Right lobe of liver (tissue), 6 donors: ENCODE measurements around the gene MRAP. TPM values are rescaled to one million over a fixed set of nuclear protein-coding genes. Genes with fewer than 3 reads are reported as not detected.

Experiments used
- ATAC-seq, 4 donors: fragments of 200-7000 bp; cut with Tn5 transposase; one replicate each; pipeline ENCODE4 v1.9.1; 2020; ENCODE audit warnings: mild to moderate bottlenecking in 4 of 4, moderate library complexity in 4 of 4
- DNase-seq, 3 donors: peaks; one replicate each; pipeline ENCODE4 v3.0.0-alpha.2; 2020
- H3K27ac ChIP-seq, 3 donors: fragments of 200-600 bp; one replicate each; pipeline ENCODE4 v1.8.0; 2022
- H3K27me3 ChIP-seq, 2 donors: fragments of 200-600 bp; one replicate each; pipeline ENCODE4 v1.8.0; 2022
- H3K36me3 ChIP-seq, 4 donors: fragments of 200-600 bp; sonication (generic) in 1 of 4; one replicate each; pipeline versions ENCODE4 v1.5.1 to v1.8.0; 2017 to 2022; ENCODE audit warnings: control low read depth in 1 of 4
- H3K4me1 ChIP-seq, 4 donors: fragments of 200-600 bp; sonication (generic) in 1 of 4; one replicate each; pipeline versions ENCODE4 v1.5.1 to v1.8.0; 2017 to 2022; ENCODE audit warnings: control low read depth in 1 of 4
- H3K4me3 ChIP-seq, 3 donors: fragments of 200-600 bp; one replicate each; pipeline ENCODE4 v1.8.0; 2022
- H3K9me3 ChIP-seq, 4 donors: fragments of 200-600 bp; sonication (generic) in 1 of 4; one replicate each; pipeline versions ENCODE4 v1.5.1 to v1.8.0; 2017 to 2022; ENCODE audit warnings: control low read depth in 1 of 4
- CTCF ChIP-seq, 4 donors: fragments of 200-600 bp in 3 of 4; fragments of 450-650 bp in 1 of 4; IDR thresholded peaks; one replicate each; pipeline versions ENCODE4 v1.5.1 to v1.8.0; 2016 to 2022; ENCODE audit warnings: antibody characterized with exemption in 4 of 4, mild to moderate bottlenecking in 2 of 4
- POLR2A ChIP-seq: fragments of 450-650 bp; IDR thresholded peaks from one replicate; pipeline ENCODE4 v1.6.1; 2017; ENCODE audit warnings: antibody characterized with exemption, mild to moderate bottlenecking
- WGBS: methylation state at CpG from one replicate; pipeline ENCODE4 v1.1.6; 2018; ENCODE audit warnings: low coverage, low lambda C conversion rate; ENCODE audit not compliant: insufficient coverage; ENCODE audit errors: missing lambda C conversion rate; 5-methylcytosine and 5-hydroxymethylcytosine counted together
- intact Hi-C, 2 donors: fragments of 100-400 bp; cut with DNase I; formaldehyde crosslinking; loops; one replicate each; pipeline versions ENCODE4 v1.11.2 to v1.14.1; 2022
- total RNA-seq, 6 experiments: library from RNA; depleted of rRNA in 2 of 6; stranded (reverse); fragments of >200 nt in 2 of 6; fragmentation: NEBNext Ultra II Directional in 3 of 6; extraction: Animal tissue kit (Norgen Biotek cat#: 25700) in 3 of 6; gene quantifications; one replicate each; pipeline versions ENCODE4 v1.1.0 to v1.2.4, GENCODE V29; 2016 to 2023
- donor health status: DM: no; HTN: yes; CAD: no.
- donor health status: DM: no; HTN: no; CAD: no.
- donor health status: DM: no; HTN: no; CAD: no.
- donor health status: DM: no; HTN: yes; CAD: no.
- donor health status: DM: no; HTN: yes; CAD: no.

Gene MRAP
- total RNA-seq, 6 experiments from 2014 or later, result 0.37 to 3.0 (median 1.7) TPM; not detected in 1

- H3K36me3 ChIP-seq, result peaks cover 0 to 58% (median 26%) of the 10 kb centered on the region in 4 donors
- intact Hi-C loops, result no loop called here
- 91% methylated on average over 3 of the region's 8 CpGs for WGBS
Measured at GRCh38 chr21:32325706-32326105, 27.1 kb downstream of the MRAP start.

DNA sequence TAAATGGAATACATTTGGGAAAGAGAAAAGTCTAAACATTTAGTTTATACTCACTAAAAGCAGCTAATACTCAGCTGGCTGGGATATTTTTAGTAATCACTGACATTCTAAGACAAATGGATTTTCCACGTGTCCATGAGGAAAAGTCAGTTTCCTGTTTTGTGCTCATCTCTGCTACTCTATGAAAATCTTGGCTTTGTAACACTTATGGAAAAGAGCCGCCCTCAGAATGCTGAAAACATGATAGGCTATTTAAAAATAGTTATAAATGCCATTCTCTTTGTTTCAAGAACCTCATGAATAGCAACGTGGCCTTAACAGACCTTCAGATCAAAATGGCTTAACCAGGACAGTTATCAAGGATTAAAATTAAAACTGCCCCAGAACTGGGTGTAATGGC, 29.9 kb downstream of the MRAP start:
- peaks cover 3 to 38% (median 21%) of the 10 kb centered on the region in 4 donors for H3K36me3 ChIP-seq
- intact Hi-C loops, result no loop called here
- no peaks in the 10 kb centered on the region for H3K9me3 ChIP-seq
- no peaks in the 10 kb centered on the region for H3K27me3 ChIP-seq
- ATAC-seq, result peak; percentile 20 to 66 (median 62)
- H3K4me3 ChIP-seq, result no peak overlapping the region
- TF ChIP-seq CTCF (IDR thresholded peaks at IDR 0.05), result no peak
- TF ChIP-seq POLR2A, result no peak
- peak overlapping the region in 2 of 3 donors; percentile 31 to 37 for H3K27ac ChIP-seq
- WGBS, result 75% methylated on average over 3 of the region's 3 CpGs
- no peak for DNase-seq
- H3K4me1 ChIP-seq, result no peaks in the 10 kb centered on the region

More at GRCh38 chr21:32325706-32326105, 27.1 kb downstream of the MRAP start:
- no peaks in the 10 kb centered on the region for H3K9me3 ChIP-seq
- no peaks in the 10 kb centered on the region for H3K27me3 ChIP-seq
- no peaks in the 10 kb centered on the region for H3K4me1 ChIP-seq
- no peak overlapping the region for H3K4me3 ChIP-seq
- ATAC-seq (no peak), DNase-seq (peak in 1 of 3 donors; percentile 19)
- no peak for TF ChIP-seq CTCF (IDR thresholded peaks at IDR 0.05)
- no peak for TF ChIP-seq POLR2A
- H3K27ac ChIP-seq, result no peak overlapping the region

DNA sequence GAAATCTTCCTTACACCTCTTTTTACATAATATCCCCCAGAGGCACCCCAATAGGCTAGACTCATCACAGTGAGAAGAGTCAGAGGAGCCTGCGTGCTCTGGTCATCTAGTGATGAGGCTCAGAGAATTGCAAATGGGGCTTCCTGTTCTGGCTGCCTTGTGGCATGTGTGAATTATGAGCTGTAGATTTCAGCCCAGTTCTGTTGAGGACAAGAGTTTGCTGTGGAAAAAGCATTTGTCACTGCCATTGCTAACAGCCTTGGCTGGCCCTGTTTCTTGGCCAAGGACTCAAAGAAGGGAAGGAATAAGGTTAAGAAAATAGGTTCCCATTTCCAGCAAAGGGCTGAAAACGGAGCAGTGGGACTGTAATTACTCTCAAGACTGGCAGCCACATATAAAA, 30.7 kb downstream of the MRAP start:
- peak in 3 of 4 donors; percentile 30 to 50 (median 37) for ATAC-seq
- DNase-seq, result peak in 1 of 3 donors; percentile 6
- intact Hi-C loops, result no loop called here
- Histone ChIP-seq H3K4me3 (no peak overlapping the region), H3K9me3 (no peaks in the 10 kb centered on the region), H3K27ac (peak overlapping the region in 2 of 3 donors; percentile 31 to 37), H3K27me3 (no peaks in the 10 kb centered on the region), H3K4me1 (no peaks in the 10 kb centered on the region), H3K36me3 (peaks cover 3 to 38% (median 17%) of the 10 kb centered on the region in 4 donors)
- TF ChIP-seq POLR2A (no peak), CTCF (IDR thresholded peaks at IDR 0.05) (no peak)
- 51% methylated on average over 2 of the region's 2 CpGs for WGBS

- Histone ChIP-seq H3K9me3 (no peaks in the 10 kb centered on the region), H3K4me1 (no peaks in the 10 kb centered on the region), H3K36me3 (peaks cover 3 to 34% (median 15%) of the 10 kb centered on the region in 4 donors), H3K27ac (no peak overlapping the region), H3K4me3 (no peak overlapping the region), H3K27me3 (no peaks in the 10 kb centered on the region)
- no peak for TF ChIP-seq CTCF (IDR thresholded peaks at IDR 0.05)
- 95% methylated on average over 2 of the region's 3 CpGs for WGBS
- intact Hi-C loops, result no loop called here
- DNase-seq (peak in 1 of 3 donors; percentile 12), ATAC-seq (no peak)
Measured at GRCh38 chr21:32329776-32330175, 31.1 kb downstream of the MRAP start.
